ENCODE results near the gene PLA2G2F.

DNA sequence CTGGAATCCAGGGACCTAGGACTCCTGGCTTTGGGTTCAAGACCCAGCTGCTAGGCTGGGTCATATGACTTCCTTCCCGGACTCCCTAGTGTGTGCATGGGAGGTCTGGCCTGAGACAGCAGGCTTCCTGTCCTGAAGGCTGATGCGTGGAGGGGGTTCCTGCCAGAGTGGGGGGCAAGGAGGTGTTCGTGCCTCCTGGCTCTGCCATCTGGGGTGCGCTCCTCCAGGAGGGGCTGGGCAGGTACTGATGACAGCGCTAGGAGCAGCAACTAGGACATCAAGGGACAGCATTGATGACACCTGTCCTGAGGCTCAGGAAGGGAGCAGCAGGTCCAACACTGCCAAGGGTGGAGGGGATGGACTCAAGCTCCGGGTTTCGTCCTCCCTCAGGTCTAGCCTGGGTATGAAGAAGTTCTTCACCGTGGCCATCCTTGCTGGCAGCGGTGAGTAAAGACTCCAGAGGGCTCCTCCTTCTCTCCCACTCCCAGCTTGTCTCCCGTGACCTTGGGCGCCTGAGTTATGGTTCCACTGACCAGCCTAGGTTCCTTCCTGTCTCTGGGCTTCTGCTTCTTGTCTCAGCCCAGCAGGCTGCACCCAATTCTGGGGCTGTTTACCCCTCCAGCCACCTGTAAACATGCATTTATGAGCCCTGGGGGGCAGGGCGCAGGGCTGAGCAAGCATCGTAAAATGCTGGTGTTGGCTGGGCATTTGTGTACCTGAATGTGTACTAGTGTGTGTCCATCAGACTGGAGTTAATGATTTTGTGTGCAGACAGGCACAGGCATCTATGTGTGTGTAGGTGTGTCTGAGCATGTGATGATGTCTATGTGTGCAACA is 871 bp downstream of the PLA2G2F start:
- TF ChIP-seq, protein P1, sequence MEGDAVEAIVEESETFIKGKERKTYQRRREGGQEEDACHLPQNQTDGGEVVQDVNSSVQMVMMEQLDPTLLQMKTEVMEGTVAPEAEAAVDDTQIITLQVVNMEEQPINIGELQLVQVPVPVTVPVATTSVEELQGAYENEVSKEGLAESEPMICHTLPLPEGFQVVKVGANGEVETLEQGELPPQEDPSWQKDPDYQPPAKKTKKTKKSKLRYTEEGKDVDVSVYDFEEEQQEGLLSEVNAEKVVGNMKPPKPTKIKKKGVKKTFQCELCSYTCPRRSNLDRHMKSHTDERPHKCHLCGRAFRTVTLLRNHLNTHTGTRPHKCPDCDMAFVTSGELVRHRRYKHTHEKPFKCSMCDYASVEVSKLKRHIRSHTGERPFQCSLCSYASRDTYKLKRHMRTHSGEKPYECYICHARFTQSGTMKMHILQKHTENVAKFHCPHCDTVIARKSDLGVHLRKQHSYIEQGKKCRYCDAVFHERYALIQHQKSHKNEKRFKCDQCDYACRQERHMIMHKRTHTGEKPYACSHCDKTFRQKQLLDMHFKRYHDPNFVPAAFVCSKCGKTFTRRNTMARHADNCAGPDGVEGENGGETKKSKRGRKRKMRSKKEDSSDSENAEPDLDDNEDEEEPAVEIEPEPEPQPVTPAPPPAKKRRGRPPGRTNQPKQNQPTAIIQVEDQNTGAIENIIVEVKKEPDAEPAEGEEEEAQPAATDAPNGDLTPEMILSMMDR (IDR thresholded peaks at IDR 0.05), result no peak
- no peak for TF ChIP-seq POLR2A (IDR thresholded peaks at IDR 0.05)

Measured in vagina (tissue), 2 donors.